Measurements from ENCODE around the gene NODAL.

GRCh38 chr10:70424320-70424719, 17.2 kb downstream of the NODAL start:
- no peak for TF ChIP-seq REST (IDR thresholded peaks at IDR 0.05; ENCODE audit: unreplicated experiment)
- TF ChIP-seq EZH2phosphoT487 (IDR thresholded peaks at IDR 0.05; ENCODE audit: unreplicated experiment), result no peak
- no peak for TF ChIP-seq CTCF (conservative IDR thresholded peaks at IDR 0.05; ENCODE audit: low read depth in 2 of 2)
- no peak for TF ChIP-seq EZH2 (IDR thresholded peaks at IDR 0.05; ENCODE audit: low read depth, unreplicated experiment)
- TF ChIP-seq POLR2AphosphoS5 (IDR thresholded peaks at IDR 0.05; ENCODE audit: low read depth), result no peak

Data from GM23338 (cell line).